Vagina (tissue), 2 donors: ENCODE data around the gene IL2RA. TPM values are rescaled to one million over a fixed set of nuclear protein-coding genes. Genes with fewer than 3 reads are reported as not detected.
"Not testable (repeated sequence)": the region's sequence is repeated elsewhere in the genome, so short reads cannot be mapped to it uniquely, and the experiment has no call there.

ENCODE experiments used
- DNase-seq, 2 donors: peaks; one replicate each; pipeline ENCODE4 v3.0.0-alpha.2; 2017; ENCODE audit errors: extremely low spot score in 2 of 2
- H3K27ac ChIP-seq: fragments of 200-600 bp; sonication (generic); one replicate; pipeline ENCODE4 v1.5.1; 2019
- H3K27me3 ChIP-seq: fragments of 200-600 bp; sonication (generic); one replicate; pipeline ENCODE4 v1.5.1; 2019
- H3K36me3 ChIP-seq, 2 donors: fragments of 200-600 bp; sonication (generic); one replicate each; pipeline ENCODE4 v1.5.1; 2017 to 2019
- H3K4me1 ChIP-seq: fragments of 200-600 bp; sonication (generic); one replicate; pipeline ENCODE4 v1.5.1; 2019
- H3K4me3 ChIP-seq, 2 donors: fragments of 200-600 bp; sonication (generic); 1 replicate in 1 of 2; 2 replicates in 1 of 2; pipeline ENCODE4 v1.5.1; 2016 to 2019
- H3K9me3 ChIP-seq: fragments of 200-600 bp; sonication (generic); one replicate; pipeline ENCODE4 v1.5.1; 2019
- POLR2A ChIP-seq, 2 donors: fragments of 450-650 bp; IDR thresholded peaks; one replicate each; pipeline ENCODE4 v1.6.1; 2017; ENCODE audit warnings: antibody characterized with exemption in 2 of 2, mild to moderate bottlenecking in 2 of 2, moderate library complexity in 2 of 2
- POLR2AphosphoS5 ChIP-seq, 2 donors: sonication (generic); formaldehyde crosslinking; IDR thresholded peaks; one replicate each; pipeline ENCODE4 v1.9.0; 2017; ENCODE audit warnings: antibody characterized with exemption in 2 of 2, mild to moderate bottlenecking in 2 of 2, low read depth in 1 of 2; ENCODE audit not compliant: insufficient read depth in 1 of 2
- intact Hi-C: fragments of 100-400 bp; cut with DNase I; formaldehyde crosslinking; loops from one replicate; pipeline ENCODE4 v1.15.1; 2023
- total RNA-seq: library from RNA; depleted of rRNA; stranded (reverse); fragments of >200 nt; gene quantifications from one replicate; pipeline ENCODE4 v1.2.3, GENCODE V29; 2016
- TF ChIP-seq, protein P1 (sequence below), 3 experiments: fragments of 450-650 bp in 2 of 3; fragments of 200-600 bp in 1 of 3; sonication (generic) in 1 of 3; IDR thresholded peaks; one replicate each; pipeline ENCODE4 v1.5.1; 2017 to 2019; ENCODE audit warnings: antibody characterized with exemption in 3 of 3, mild to moderate bottlenecking in 2 of 3, moderate library complexity in 2 of 3

The IL2RA gene
- total RNA-seq, 1 donor from 2014 or later: not detected

DNA sequence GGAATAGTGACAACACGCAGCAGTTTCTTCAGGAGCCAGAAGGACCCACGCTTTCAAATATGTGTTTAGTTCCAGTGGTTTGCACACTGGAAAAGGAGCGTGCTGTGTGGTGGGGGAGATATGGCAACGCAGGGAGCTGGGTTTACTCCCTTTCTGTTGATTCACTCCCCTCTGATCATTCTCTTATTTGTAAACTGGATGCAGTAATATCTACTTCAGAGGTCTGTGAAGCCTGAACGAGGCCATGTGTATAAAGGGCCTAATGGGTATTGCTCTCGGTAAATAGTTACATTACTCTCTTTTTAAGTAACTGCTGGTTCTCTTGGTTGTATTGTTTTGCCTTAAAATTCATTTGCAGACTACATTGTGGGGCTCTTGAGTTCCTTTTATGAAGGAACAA, 45.9 kb upstream of the IL2RA start:
- H3K4me3 ChIP-seq: no peak overlapping the region
- intact Hi-C loops: loop anchor here (5.0 kb wide), 1 partner anchor 294 kb away; no protein-coding TSS in a partner anchor
- no peaks in the 10 kb centered on the region for H3K4me1 ChIP-seq
- no peaks in the 10 kb centered on the region for H3K9me3 ChIP-seq
- no peak overlapping the region for H3K27ac ChIP-seq
- no peaks in the 10 kb centered on the region for H3K27me3 ChIP-seq
- peaks cover 0 to 48% of the 10 kb centered on the region in 2 donors for H3K36me3 ChIP-seq
- TF ChIP-seq, protein P1, sequence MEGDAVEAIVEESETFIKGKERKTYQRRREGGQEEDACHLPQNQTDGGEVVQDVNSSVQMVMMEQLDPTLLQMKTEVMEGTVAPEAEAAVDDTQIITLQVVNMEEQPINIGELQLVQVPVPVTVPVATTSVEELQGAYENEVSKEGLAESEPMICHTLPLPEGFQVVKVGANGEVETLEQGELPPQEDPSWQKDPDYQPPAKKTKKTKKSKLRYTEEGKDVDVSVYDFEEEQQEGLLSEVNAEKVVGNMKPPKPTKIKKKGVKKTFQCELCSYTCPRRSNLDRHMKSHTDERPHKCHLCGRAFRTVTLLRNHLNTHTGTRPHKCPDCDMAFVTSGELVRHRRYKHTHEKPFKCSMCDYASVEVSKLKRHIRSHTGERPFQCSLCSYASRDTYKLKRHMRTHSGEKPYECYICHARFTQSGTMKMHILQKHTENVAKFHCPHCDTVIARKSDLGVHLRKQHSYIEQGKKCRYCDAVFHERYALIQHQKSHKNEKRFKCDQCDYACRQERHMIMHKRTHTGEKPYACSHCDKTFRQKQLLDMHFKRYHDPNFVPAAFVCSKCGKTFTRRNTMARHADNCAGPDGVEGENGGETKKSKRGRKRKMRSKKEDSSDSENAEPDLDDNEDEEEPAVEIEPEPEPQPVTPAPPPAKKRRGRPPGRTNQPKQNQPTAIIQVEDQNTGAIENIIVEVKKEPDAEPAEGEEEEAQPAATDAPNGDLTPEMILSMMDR (IDR thresholded peaks at IDR 0.05): no peak
- TF ChIP-seq POLR2A (IDR thresholded peaks at IDR 0.05) (no peak), POLR2AphosphoS5 (IDR thresholded peaks at IDR 0.05; ENCODE audit: insufficient read depth in 1 of 2, low read depth in 1 of 2) (no peak)
- DNase-seq: no peak

- H3K27me3 ChIP-seq, H3K27ac ChIP-seq, H3K4me3 ChIP-seq, H3K4me1 ChIP-seq, H3K9me3 ChIP-seq, DNase-seq: not testable (repeated sequence)
- intact Hi-C loops: loop anchor here (5.0 kb wide), 1 partner anchor 295 kb away; no protein-coding TSS in a partner anchor
- H3K36me3 ChIP-seq: peaks cover 0 to 45% of the 10 kb centered on the region in 2 donors
Measured at GRCh38 chr10:6107616-6108015, 45.4 kb upstream of the IL2RA start.

GRCh38 chr10:6103591-6103990, 41.4 kb upstream of the IL2RA start:
- no peak overlapping the region for H3K27ac ChIP-seq
- no peak for DNase-seq
- no peaks in the 10 kb centered on the region for H3K27me3 ChIP-seq
- intact Hi-C loops: no loop called here
- no peak overlapping the region for H3K4me3 ChIP-seq
- TF ChIP-seq, protein P1 (IDR thresholded peaks at IDR 0.05): no peak
- TF ChIP-seq POLR2AphosphoS5 (IDR thresholded peaks at IDR 0.05; ENCODE audit: insufficient read depth in 1 of 2, low read depth in 1 of 2): no peak
- no peak for TF ChIP-seq POLR2A (IDR thresholded peaks at IDR 0.05)
- no peaks in the 10 kb centered on the region for H3K4me1 ChIP-seq
- H3K36me3 ChIP-seq: peaks cover 0 to 36% of the 10 kb centered on the region in 2 donors
- H3K9me3 ChIP-seq: no peaks in the 10 kb centered on the region

- no peak for DNase-seq
- Histone ChIP-seq H3K27me3 (no peaks in the 10 kb centered on the region), H3K9me3 (no peaks in the 10 kb centered on the region), H3K4me3 (no peak overlapping the region), H3K27ac (no peak overlapping the region), H3K36me3 (peaks cover 0 to 39% of the 10 kb centered on the region in 2 donors), H3K4me1 (no peaks in the 10 kb centered on the region)
- intact Hi-C loops: no loop called here
- TF ChIP-seq POLR2AphosphoS5 (IDR thresholded peaks at IDR 0.05; ENCODE audit: insufficient read depth in 1 of 2, low read depth in 1 of 2) (no peak), POLR2A (IDR thresholded peaks at IDR 0.05) (no peak)
- TF ChIP-seq, protein P1 (IDR thresholded peaks at IDR 0.05): no peak
Measured at GRCh38 chr10:6102128-6102527, 40.0 kb upstream of the IL2RA start.

DNA sequence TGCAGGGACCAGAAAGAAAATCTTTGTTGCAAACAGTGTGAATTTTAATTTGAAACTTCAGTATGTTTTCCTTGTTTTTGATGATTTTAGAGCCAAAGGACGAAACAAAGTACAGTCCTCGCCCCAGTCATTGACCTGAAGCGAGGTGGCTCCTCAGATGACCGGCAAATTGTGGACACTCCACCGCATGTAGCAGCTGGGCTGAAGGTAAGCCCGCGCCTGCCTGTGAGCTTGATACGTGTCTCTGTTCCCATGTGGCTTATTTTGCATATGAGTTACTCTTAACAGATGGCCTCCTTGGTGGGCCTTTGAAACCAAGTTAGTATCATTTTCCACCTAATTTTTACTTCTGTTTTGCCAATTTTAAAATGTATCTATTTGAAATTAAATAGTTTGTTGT, 39.0 kb upstream of the IL2RA start:
- H3K27me3 ChIP-seq: no peaks in the 10 kb centered on the region
- TF ChIP-seq, protein P1 (IDR thresholded peaks at IDR 0.05): no peak
- TF ChIP-seq POLR2A (IDR thresholded peaks at IDR 0.05) (no peak), POLR2AphosphoS5 (IDR thresholded peaks at IDR 0.05; ENCODE audit: insufficient read depth in 1 of 2, low read depth in 1 of 2) (no peak)
- no peak overlapping the region for H3K27ac ChIP-seq
- peaks cover 2% of the 10 kb centered on the region for H3K4me1 ChIP-seq
- H3K9me3 ChIP-seq: no peaks in the 10 kb centered on the region
- intact Hi-C loops: no loop called here
- peaks cover 0 to 43% of the 10 kb centered on the region in 2 donors for H3K36me3 ChIP-seq
- no peak overlapping the region for H3K4me3 ChIP-seq
- no peak for DNase-seq
